Activated T-cell treated with anti-CD3 and anti-CD28 coated beads for 1 hour (primary cell): ENCODE measurements around the gene SLC1A2.

Experiments
- DNase-seq: peaks from one replicate; pipeline ENCODE4 v3.0.0-alpha.2; 2020; ENCODE audit warnings: low read depth

Gene SLC1A2

GRCh38 chr11:35324981-35325380 lies 94.4 kb downstream of the SLC1A2 start:
- no peak for DNase-seq

DNA sequence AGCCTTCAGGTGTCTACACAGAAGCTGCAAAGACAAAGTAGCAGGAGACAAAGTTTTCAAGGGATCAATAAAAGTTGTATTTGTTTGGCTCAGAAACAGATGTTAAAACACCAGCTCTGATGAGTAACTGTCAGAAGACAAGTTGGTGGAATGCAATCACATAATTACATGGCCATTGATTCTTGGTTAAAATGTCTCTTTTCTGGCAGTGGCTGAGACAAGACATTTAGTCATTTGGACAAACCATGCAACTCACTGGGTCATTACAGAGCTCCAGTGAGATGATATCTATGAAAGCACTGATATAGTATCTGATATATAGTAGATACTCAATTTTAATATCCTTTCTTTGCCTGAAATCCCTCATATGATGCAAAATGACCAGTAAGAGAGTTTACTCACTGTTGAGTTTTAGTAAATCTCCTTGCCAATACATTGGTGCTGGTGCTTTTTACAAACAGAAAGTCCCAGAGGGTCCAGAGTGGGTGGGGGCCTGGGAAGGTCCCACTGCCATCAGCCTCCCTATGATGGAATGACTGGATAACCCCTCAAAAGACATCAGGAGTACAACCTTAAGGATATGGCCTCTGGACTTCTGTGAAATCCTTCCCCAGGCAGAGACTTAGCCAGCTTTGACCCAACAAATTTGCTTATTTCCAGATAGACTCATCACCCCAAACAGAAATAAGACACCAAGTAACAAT lies 95.0 kb downstream of the SLC1A2 start:
- no peak for DNase-seq

GRCh38 chr11:35323076-35323868 lies 96.1 kb downstream of the SLC1A2 start:
- no peak for DNase-seq

DNA sequence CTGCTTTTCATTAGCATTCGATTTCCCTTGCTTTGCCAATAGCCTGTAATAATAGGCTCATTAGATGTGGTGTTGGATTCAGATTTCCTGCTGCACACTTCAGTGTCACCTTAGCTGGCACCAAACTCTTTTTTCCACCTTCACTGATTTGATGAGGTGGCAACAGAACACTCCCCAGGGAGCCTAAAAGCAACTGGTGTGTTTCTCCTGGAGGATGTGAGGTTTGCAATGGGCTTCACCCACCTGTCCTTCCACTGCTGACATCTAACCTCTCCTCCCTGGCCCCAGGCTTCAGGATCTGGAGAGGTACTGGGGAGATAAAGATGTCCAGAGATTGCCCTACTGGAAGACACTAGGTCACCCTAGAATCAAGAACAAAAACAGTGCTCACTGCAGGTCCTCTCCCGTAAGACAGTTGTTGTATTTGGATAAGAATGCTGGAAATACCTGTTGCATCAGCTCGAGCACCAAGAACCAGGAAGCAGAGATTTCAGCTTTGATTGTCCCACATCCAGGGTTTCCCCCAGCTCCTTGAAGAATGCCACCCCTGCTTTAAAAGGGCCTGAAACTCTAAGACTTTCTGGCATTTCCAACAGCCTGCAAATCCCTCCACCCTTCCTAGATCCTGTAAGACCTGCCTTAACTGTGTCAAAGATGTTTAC lies 96.9 kb downstream of the SLC1A2 start:
- no peak for DNase-seq

GRCh38 chr11:35321532-35322317 lies 97.6 kb downstream of the SLC1A2 start:
- no peak for DNase-seq

DNA sequence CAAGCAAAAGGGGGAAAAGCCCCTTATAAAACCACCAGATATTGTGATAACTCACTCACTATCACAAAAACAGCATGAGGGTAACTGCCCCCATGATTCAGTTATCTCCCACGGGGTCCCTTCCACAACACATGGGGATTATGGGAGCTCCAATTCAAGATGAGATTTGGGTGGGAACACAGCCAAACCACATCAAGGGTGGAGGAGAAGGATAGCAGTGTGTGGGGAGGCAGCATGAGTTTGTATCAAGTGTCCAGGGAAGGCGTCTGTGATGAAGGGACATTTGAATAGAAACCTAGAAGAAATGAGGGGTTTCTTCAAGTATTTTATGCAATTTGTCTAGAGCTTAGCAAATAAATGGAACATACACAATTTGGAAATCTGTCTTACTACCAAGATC lies 98.2 kb downstream of the SLC1A2 start:
- no peak for DNase-seq

DNA sequence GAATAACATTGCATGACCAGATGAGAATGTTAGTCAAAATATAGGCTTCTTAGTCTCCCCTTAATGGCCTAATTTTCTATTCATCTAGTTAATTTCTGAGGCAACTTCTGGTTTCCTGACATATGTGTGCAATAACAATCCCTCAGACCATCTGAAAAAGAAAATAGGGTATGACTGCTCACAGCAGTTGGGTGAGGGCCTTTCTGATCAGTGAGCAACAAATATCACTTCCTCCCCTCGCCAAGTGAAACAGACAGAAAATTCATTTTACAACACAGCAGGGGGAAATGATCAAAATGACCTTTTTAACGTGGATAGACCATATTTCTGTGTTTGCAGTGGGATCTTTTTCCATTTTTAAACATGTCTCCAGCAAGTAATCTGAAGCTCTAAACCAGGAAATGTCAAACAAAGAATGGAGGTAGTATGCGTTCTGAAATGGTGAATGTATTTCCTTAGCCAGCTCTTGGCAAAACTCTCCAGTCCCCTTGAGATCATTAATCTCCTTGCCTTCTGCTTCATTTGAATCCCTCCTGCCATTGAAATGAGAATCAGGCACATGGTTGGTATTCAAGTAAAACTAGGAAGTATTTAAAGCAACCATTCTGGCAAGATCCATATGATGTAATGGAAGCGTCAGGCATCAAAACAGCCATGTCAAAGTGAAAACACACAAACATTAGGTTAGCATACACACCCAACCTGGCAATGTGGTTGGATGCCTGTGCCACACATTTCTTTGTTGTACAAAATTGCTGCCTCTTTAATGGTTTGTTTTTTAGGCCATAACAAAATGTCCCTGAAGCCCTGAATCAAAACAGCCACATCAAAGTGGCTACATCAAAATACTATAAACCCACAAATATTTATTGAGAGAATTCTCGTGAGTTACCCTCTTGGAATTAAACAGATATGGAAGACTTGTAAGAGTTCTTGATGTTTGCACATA lies 100.1 kb downstream of the SLC1A2 start:
- DNase-seq = no peak

GRCh38 chr11:35318309-35318708 lies 101.0 kb downstream of the SLC1A2 start:
- DNase-seq = no peak

- DNase-seq = no peak
Measured at GRCh38 chr11:35317253-35317652, 102.1 kb downstream of the SLC1A2 start.

DNA sequence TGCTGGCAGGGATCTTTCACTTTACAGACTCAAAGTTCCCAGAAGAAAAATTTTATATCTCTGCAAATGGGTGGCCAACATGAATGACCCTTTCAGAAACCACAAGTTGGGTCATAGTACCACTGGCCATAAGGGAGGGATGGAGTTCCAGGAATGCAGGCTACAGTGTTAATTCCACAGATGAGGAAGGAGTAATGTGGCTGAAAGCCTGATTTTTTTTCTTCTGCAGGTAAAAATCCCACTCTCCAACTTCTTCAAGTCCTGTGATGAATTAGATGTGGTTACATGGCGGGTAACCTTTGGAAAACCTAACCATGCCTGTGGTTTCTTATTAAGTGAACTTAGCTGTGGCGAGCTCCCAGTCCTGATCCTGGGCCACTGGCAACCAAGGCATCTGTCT lies 103.2 kb downstream of the SLC1A2 start:
- DNase-seq = no peak

DNA sequence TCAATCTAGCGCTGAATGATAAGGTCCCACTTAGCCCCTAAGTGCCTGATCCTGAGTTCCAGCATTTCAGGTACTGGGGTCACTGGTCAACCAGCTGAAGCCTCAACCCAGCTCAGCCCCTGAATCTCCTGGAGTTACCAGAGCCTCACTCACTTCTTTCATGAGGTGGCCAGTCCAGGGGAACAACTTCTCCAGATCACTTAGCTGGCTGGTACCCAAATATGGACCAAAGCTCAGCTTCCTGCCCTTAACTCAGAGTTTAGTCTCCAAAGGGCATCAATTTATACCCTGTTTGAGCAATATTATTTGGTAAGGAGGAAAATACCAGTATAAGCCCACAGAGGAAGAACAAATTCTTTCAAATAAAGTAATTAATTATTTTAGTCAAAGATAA lies 105.6 kb downstream of the SLC1A2 start:
- DNase-seq = no peak

DNA sequence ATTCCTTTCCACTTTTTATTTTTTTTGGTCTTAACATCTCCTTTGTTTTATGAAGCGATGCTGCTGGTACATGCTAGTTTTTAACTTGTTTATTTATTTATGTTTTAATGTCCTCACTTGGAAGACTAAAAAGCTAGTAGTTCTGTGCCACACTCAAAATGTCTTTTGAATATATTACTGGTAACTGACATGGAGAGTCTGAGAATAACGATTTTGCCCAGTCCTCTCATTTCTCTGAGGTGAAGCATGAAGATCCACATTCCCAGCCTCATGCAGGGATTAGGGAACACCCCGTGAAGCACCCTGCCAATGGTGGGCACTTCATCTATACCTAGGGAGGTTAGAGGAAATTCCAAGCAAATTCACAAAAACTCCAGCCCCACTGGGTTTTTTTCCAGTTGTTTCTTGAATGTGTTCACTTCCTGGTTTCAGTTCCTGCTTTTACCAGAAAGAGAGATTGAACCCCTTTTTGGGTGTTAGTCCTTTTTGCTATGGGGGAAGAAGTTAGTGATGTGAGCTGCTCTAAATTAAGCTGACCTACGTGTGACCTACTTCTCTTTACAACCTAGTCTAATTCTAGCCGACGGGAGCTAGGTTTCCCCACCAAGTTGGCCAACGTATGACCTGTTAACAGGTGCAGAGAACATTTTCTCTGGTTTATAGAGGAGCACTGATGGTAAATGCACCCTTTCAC lies 106.1 kb downstream of the SLC1A2 start:
- no peak for DNase-seq

DNA sequence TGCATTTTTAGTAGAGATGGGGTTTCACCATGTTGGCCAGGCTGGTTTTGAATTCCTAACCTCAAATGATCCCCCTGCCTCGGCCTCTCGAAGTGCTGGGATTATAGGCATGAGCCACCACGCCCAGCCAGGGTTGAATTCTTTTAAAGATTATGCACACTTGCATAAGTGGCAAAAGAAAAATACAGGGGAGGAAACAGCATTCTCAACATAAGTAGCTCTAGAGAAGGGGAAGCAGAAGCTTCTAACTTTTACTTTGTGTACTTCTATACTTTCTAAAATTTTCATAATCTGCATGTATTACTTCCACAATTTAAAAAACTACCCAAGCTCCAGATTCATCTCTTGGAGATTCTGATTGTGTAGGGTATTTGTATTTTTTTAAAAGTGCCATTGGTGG lies 108.0 kb downstream of the SLC1A2 start:
- DNase-seq = no peak

- no peak for DNase-seq
Measured at GRCh38 chr11:35308157-35308556, 111.2 kb downstream of the SLC1A2 start.

DNA sequence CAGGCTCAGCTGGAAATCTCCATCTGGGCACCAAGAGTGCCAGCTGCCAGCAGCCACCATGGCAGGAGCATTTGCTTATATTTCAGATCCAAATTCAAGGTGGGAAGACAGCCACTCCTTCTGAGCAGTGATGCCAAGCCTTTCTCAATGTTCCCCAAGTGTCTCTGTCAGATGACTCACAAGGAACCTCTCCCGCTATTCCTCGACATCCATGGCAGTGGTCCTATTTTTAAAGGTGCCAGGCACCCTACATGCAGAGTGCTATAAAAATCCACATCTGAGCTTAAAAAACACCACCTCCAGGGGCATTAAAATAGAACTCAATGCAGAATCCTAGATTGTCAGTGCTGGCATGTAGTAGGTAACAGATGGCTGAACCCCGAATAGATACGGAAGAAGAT lies 112.1 kb downstream of the SLC1A2 start:
- DNase-seq = no peak

GRCh38 chr11:35305670-35306382 lies 113.5 kb downstream of the SLC1A2 start:
- DNase-seq = peak; percentile 13

GRCh38 chr11:35304900-35305460 lies 114.4 kb downstream of the SLC1A2 start:
- no peak for DNase-seq

DNA sequence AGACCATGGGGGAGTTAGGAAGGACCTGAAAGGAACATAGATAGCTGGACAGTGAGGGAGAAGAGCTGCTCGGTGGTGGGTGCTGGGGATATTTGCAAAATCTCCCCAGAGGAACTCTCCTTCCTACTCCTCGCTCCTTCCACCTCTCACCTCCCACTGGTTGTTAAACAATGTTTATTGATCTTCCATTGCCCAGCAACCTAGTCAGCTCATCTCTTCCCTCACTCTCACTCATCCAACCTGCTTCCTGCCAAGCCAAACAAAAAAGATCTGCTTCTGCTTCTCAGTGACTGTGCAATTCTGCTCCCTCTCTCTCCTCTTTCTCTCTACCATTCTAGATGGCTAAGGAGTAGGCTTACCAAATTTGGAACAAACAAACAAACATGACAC lies 115.0 kb downstream of the SLC1A2 start:
- no peak for DNase-seq

DNA sequence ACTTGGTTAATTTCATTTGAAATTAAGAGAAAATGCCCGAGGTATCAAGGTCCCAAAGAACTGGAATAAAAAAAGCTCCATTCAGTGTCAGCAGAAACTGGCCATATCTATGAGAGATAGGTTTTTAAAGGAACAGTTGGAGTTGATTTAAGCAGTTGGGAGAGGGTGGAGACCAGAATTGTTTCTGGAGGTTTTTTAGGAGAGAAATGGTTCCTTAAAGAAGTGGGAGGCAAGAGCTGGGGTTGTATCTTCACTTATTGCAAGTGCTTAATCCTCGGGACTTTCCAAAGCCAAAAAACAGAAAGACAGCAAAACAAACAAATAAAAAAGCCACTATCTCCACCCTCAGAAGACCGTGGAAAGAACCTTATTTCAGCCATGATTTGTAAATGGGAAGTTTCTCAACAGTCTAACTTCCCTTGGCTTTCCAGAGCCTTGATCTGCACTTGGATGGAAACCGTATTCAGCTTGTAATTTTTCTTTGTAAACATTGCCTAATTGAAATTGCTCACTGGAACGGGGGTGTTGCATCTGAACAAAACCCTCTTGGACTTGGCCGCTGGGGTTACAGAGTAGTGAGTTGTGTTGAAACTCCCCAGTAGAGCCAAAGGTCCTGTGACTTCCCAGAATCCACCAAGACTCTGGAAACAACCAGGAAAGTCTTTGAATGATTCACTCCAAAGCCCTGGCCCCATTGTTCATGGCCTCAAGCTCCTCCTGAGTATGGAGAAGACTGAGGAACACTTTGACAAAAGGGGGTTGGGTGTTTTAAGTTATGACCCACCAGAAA lies 115.6 kb downstream of the SLC1A2 start:
- DNase-seq = no peak
